Parathyroid adenoma (tissue), 2 donors: ENCODE data around the gene ATXN7L3.
A peak's percentile ranks its signal among the peaks of the same experiment; 100 is the strongest.

ENCODE experiments used
- H2AFZ ChIP-seq: fragments of 300-600 bp; sonication (generic); one replicate; pipeline ENCODE4 v1.7.0; 2017; ENCODE audit warnings: antibody characterized with exemption, mild to moderate bottlenecking
- H3K27ac ChIP-seq: fragments of 300-600 bp; sonication (generic); one replicate; pipeline ENCODE4 v1.7.0; 2017
- H3K27me3 ChIP-seq: fragments of 300-600 bp; sonication (generic); one replicate; pipeline ENCODE4 v1.7.0; 2017; ENCODE audit warnings: low read length; ENCODE audit not compliant: control insufficient read depth, insufficient read depth
- H3K36me3 ChIP-seq: fragments of 300-600 bp; sonication (generic); one replicate; pipeline ENCODE4 v1.7.0; 2017; ENCODE audit warnings: low read length; ENCODE audit not compliant: control insufficient read depth, insufficient read depth
- H3K4me1 ChIP-seq: fragments of 300-600 bp; sonication (generic); one replicate; pipeline ENCODE4 v1.7.0; 2017; ENCODE audit warnings: control low read depth
- H3K4me2 ChIP-seq: fragments of 300-600 bp; sonication (generic); one replicate; pipeline ENCODE4 v1.7.0; 2017; ENCODE audit warnings: low read length
- H3K4me3 ChIP-seq: fragments of 300-600 bp; sonication (generic); one replicate; pipeline ENCODE4 v1.7.0; 2017; ENCODE audit warnings: low read depth, low read length
- H3K79me2 ChIP-seq: fragments of 300-600 bp; sonication (generic); one replicate; pipeline ENCODE4 v1.7.0; 2017; ENCODE audit warnings: control low read depth
- H3K9ac ChIP-seq: fragments of 300-600 bp; sonication (generic); one replicate; pipeline ENCODE4 v1.7.0; 2017; ENCODE audit warnings: mild to moderate bottlenecking
- H3K9me3 ChIP-seq: fragments of 300-600 bp; sonication (generic); one replicate; pipeline ENCODE4 v1.7.0; 2017; ENCODE audit warnings: low read length; ENCODE audit not compliant: control insufficient read depth
- TF ChIP-seq, protein P1 (sequence below): fragments of 300-600 bp; sonication (generic); IDR thresholded peaks from one replicate; pipeline ENCODE4 v1.7.0; 2017; ENCODE audit warnings: antibody characterized with exemption, mild to moderate bottlenecking
- donor health status: primary hyperparathyroidism.

Gene ATXN7L3

DNA sequence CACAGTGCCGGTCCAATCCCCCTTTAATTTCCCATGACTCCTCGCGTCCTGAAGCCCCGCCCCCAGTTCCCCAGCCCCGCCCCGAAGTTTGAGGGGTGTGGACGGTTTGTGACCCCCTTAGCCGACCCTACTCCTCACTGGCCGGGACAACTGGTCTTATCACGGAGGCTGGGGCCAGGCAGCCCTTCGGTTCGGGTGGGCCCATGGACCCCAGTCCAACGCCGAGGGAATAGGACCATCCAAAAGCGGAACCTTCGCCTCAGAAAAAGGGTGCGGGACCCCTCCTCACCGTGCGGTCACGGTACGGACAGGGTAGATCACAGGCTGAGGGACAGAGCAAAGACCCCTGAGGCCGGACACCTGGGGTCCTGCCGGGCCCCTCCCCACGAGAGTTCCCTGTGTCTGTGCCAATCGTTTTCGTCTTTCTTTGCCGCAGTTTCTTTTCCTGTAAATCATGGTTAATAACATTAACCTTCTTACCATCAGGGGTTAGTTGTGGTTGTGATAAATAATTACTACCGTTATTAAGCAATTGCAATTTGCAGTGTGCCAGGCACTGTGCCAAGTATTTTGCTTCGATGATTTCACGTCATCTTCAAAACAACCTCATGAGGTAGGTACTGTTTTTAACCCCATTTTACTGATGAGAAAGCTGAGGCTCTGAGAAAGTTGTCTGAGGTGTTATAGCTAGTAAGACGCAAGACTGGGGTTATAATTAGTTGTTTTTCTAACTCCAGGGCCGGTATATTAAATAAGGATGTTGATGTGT lies 12.4 kb downstream of the ATXN7L3 start:
- Histone ChIP-seq H3K9ac (peak overlapping the region; percentile 69), H3K36me3 (no peaks in the 10 kb centered on the region), H2AFZ (peak overlapping the region; percentile 86), H3K4me1 (peaks cover 12% of the 10 kb centered on the region), H3K79me2 (peaks cover 4% of the 10 kb centered on the region), H3K27me3 (no peaks in the 10 kb centered on the region), H3K9me3 (no peaks in the 10 kb centered on the region), H3K4me2 (peak overlapping the region; percentile 96), H3K27ac (peak overlapping the region; percentile 99), H3K4me3 (peak overlapping the region; percentile 98)
- TF ChIP-seq, protein P1, sequence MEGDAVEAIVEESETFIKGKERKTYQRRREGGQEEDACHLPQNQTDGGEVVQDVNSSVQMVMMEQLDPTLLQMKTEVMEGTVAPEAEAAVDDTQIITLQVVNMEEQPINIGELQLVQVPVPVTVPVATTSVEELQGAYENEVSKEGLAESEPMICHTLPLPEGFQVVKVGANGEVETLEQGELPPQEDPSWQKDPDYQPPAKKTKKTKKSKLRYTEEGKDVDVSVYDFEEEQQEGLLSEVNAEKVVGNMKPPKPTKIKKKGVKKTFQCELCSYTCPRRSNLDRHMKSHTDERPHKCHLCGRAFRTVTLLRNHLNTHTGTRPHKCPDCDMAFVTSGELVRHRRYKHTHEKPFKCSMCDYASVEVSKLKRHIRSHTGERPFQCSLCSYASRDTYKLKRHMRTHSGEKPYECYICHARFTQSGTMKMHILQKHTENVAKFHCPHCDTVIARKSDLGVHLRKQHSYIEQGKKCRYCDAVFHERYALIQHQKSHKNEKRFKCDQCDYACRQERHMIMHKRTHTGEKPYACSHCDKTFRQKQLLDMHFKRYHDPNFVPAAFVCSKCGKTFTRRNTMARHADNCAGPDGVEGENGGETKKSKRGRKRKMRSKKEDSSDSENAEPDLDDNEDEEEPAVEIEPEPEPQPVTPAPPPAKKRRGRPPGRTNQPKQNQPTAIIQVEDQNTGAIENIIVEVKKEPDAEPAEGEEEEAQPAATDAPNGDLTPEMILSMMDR: no peak

DNA sequence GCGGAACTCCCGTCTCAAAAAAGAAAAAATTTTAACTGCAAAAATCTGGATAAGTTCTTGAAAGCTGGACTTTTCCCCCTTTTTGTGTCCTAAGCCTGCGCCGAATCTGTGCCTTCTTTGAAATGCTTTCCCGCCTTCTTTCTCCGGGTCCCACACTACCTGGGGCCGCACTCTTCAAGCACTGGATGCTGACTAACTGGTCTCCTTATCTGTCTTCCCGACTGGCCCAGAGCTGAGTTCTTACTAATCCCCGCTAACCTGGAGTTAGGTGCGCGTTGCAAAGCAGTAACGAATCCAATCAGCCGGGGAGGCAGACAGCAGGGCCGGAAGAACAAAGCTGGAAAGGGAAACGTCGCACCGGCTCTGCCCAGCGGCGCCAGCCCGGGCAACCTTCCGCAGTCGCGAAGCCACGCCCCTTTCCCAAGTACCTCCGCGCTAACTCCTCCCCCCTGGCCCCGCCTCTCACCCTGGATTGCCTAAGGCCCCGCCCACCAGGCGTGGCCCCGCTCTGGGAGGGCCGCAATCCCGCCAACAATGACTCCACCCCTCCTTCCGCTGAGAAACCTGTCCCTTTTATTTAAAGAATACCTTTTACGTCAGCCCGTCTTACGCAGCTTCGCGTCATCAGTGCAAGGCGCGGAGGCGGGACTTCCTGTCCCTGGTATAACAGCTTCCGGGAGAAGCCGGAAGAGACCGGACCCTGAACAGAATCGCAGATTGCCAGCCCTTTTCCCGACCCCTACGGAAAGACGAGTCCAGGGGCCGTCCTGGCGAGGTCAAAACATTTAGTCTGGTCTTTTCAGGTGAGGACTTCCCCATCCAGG lies 13.2 kb downstream of the ATXN7L3 start, which contains the start of gene TMUB2:
Gene TMUB2 (plus strand): TSS at position 666 of the 824 bp plus-strand sequence. CDS start 737 bp downstream, outside the sequence.
- Histone ChIP-seq H3K79me2 (peaks cover 4% of the 10 kb centered on the region), H2AFZ (peak within 1 kb of the TSS; percentile 89), H3K27me3 (no peaks in the 10 kb centered on the region), H3K27ac (peak within 1 kb of the TSS; percentile 99), H3K4me1 (peaks cover 12% of the 10 kb centered on the region), H3K9me3 (no peaks in the 10 kb centered on the region), H3K4me2 (peak within 1 kb of the TSS; percentile 96), H3K36me3 (no peaks in the 10 kb centered on the region), H3K4me3 (peak within 1 kb of the TSS; percentile 98), H3K9ac (peak within 1 kb of the TSS; percentile 69)
- TF ChIP-seq, protein P1: no peak

- Histone ChIP-seq H2AFZ (no peak overlapping the region), H3K36me3 (no peaks in the 10 kb centered on the region), H3K27me3 (no peaks in the 10 kb centered on the region), H3K4me3 (no peak overlapping the region), H3K4me2 (no peak overlapping the region), H3K4me1 (peaks cover 12% of the 10 kb centered on the region), H3K27ac (no peak overlapping the region), H3K9me3 (no peaks in the 10 kb centered on the region), H3K9ac (no peak overlapping the region), H3K79me2 (peaks cover 4% of the 10 kb centered on the region)
- TF ChIP-seq, protein P1: no peak
Measured at GRCh38 chr17:44184212-44184810, 15.4 kb downstream of the ATXN7L3 start.

GRCh38 chr17:44183024-44183423 lies 16.7 kb downstream of the ATXN7L3 start:
- Histone ChIP-seq H3K36me3 (no peaks in the 10 kb centered on the region), H3K4me2 (no peak overlapping the region), H3K27ac (no peak overlapping the region), H3K9me3 (no peaks in the 10 kb centered on the region), H3K9ac (no peak overlapping the region), H3K4me3 (no peak overlapping the region), H3K4me1 (peaks cover 12% of the 10 kb centered on the region), H3K79me2 (peaks cover 4% of the 10 kb centered on the region), H2AFZ (no peak overlapping the region), H3K27me3 (no peaks in the 10 kb centered on the region)
- TF ChIP-seq, protein P1: no peak
